Upper lobe of left lung (tissue), 4 donors: ENCODE results near the gene PIERCE2.

ENCODE experiments used
- EP300 ChIP-seq, 4 donors: sonication (generic); formaldehyde crosslinking; IDR thresholded peaks; one replicate each; pipeline ENCODE4 v1.5.1; 2017; ENCODE audit warnings: antibody characterized with exemption in 4 of 4, control low read depth in 2 of 4
- POLR2AphosphoS5 ChIP-seq, 2 donors: sonication (generic); formaldehyde crosslinking; IDR thresholded peaks; one replicate each; pipeline ENCODE4 v1.5.1; 2017; ENCODE audit warnings: antibody characterized with exemption in 2 of 2

DNA sequence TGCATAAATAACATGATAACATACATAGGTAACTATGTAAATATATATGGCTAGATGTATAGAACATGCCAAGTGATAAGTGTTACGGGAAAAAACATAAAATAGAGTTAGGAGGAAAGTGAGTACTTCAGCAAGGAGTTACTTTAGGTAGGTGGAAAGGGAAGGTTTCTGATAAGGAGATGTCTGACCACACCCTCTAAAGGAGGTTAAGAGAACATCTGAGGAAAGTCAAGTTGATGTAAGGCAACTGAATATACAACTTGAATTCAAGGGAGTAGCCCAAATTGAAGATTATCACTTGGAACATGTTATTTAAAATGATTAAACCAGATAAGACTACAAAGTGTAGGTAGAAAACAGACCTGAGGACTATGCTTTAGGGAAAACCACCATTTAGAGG lies 13.8 kb downstream of the PIERCE2 start:
- TF ChIP-seq EP300 (IDR thresholded peaks at IDR 0.05), result no peak
- no peak for TF ChIP-seq POLR2AphosphoS5 (IDR thresholded peaks at IDR 0.05)
